WI38 (cell line): ENCODE results near the gene XIRP1.
A peak's percentile ranks its signal among the peaks of the same experiment; 100 is the strongest.

ENCODE experiments used
- H3K4me3 ChIP-seq: 2 replicates; pipeline ENCODE4 v1.5.1; 2011; ENCODE audit warnings: low read depth, mild to moderate bottlenecking, control low read depth, low read length
- TF ChIP-seq, protein P1 (sequence below): IDR thresholded peaks from 2 replicates; pipeline ENCODE4 v1.5.1; 2012; ENCODE audit warnings: low read depth, mild to moderate bottlenecking, control low read depth, low read length

XIRP1 gene

GRCh38 chr3:39149498-39150147 lies 42.8 kb downstream of the XIRP1 start:
- no peak overlapping the region for H3K4me3 ChIP-seq
- TF ChIP-seq, protein P1, sequence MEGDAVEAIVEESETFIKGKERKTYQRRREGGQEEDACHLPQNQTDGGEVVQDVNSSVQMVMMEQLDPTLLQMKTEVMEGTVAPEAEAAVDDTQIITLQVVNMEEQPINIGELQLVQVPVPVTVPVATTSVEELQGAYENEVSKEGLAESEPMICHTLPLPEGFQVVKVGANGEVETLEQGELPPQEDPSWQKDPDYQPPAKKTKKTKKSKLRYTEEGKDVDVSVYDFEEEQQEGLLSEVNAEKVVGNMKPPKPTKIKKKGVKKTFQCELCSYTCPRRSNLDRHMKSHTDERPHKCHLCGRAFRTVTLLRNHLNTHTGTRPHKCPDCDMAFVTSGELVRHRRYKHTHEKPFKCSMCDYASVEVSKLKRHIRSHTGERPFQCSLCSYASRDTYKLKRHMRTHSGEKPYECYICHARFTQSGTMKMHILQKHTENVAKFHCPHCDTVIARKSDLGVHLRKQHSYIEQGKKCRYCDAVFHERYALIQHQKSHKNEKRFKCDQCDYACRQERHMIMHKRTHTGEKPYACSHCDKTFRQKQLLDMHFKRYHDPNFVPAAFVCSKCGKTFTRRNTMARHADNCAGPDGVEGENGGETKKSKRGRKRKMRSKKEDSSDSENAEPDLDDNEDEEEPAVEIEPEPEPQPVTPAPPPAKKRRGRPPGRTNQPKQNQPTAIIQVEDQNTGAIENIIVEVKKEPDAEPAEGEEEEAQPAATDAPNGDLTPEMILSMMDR = no peak

- no peak overlapping the region for H3K4me3 ChIP-seq
- TF ChIP-seq, protein P1 = no peak
Measured at GRCh38 chr3:39149059-39149455, 43.3 kb downstream of the XIRP1 start.

DNA sequence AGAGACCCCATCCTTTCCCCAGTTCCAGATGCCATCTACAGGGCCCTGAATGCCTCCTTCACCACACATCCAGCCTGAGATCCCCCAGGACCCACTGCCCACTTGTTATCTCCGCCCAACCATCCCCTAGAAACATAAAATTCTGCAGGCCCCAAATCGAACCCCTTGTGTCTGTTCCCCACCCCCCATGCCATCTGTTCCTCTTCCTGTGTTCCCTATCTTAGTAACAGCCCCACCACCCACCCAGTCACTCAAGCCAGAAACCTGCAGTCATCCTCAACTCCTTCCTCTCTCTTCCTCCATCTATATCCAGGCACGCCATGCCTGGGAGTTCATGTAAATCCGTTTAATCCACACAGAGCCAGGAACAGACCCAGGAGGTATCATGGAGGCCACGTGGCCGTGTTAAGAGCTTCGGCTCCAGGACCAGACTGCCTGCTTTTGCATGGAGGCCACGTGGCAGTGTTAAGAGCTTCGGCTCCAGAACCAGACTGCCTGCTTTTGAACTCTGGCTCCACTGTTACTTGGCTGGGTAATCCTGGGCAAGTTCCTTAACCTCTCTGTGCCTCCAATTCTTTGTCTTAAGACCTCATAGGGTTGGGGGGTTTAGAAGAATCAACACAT lies 43.8 kb downstream of the XIRP1 start:
- TF ChIP-seq, protein P1 = no peak
- no peak overlapping the region; the same call in 1 of the 2 replicates for H3K4me3 ChIP-seq

DNA sequence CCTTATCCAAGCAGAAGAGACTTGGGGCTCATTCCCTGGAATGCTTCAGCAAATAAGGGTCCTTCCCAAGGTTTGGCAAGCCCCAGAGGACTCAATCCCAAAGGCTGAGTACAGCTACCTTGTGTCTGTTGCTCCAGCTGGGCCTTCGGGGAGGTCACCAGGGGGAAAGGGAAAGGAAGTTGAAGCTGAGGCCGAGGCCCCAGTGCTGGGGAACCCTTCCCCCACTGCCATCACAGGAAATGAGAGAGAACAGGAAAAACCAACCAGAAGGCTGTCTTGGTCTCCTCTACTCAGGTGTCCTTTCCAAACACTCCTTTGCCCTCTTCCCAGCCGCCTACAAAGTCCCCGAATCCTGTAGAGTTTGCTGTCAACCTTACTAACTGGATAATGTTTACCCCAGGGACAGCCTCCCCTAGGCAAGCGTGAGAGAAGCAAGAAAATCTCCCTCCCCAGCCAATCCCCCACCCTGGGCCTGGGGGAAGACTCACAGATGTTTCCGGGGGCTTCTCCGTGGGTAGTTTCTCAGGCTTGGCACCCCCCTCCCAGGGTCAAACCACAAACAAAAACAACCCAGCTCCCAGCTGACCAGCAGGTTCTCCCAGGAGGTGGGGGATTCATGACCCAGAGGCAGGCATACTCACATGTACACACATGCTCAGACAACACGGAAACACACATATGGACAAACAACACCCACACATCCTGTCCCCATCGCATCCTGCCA lies 44.5 kb downstream of the XIRP1 start:
- TF ChIP-seq, protein P1 = no peak
- H3K4me3 ChIP-seq = peak overlapping the region; percentile 35

- H3K4me3 ChIP-seq = peak overlapping the region; percentile 35
- TF ChIP-seq, protein P1 = no peak
Measured at GRCh38 chr3:39146611-39147591, 45.5 kb downstream of the XIRP1 start.

GRCh38 chr3:39146083-39146501 lies 46.3 kb downstream of the XIRP1 start:
- TF ChIP-seq, protein P1 = no peak
- H3K4me3 ChIP-seq = no peak overlapping the region
